Suprapubic skin (tissue), 4 donors: ENCODE measurements around the gene KLF15. TPM values are rescaled to one million over a fixed set of nuclear protein-coding genes. Genes with fewer than 3 reads are reported as not detected.

Experiments used
- DNase-seq, 2 donors: peaks; one replicate each; pipeline ENCODE4 v3.0.0-alpha.2; 2019; ENCODE audit warnings: low spot score in 2 of 2
- H3K27ac ChIP-seq: fragments of 200-600 bp; sonication (generic); one replicate; pipeline ENCODE4 v1.5.1; 2019
- H3K27me3 ChIP-seq: fragments of 200-600 bp; sonication (generic); one replicate; pipeline ENCODE4 v1.5.1; 2019
- H3K36me3 ChIP-seq: fragments of 200-600 bp; sonication (generic); one replicate; pipeline ENCODE4 v1.5.1; 2019
- H3K4me1 ChIP-seq: fragments of 200-600 bp; sonication (generic); one replicate; pipeline ENCODE4 v1.5.1; 2019
- H3K4me3 ChIP-seq: fragments of 200-600 bp; sonication (generic); one replicate; pipeline ENCODE4 v1.5.1; 2019; ENCODE audit warnings: mild to moderate bottlenecking
- H3K9me3 ChIP-seq: fragments of 200-600 bp; sonication (generic); one replicate; pipeline ENCODE4 v1.5.1; 2019
- EP300 ChIP-seq: sonication (generic); formaldehyde crosslinking; IDR thresholded peaks from one replicate; pipeline ENCODE4 v1.6.1; 2017; ENCODE audit warnings: antibody characterized with exemption
- POLR2A ChIP-seq, 2 donors: fragments of 450-650 bp; IDR thresholded peaks; one replicate each; pipeline ENCODE4 v1.6.1; 2017; ENCODE audit warnings: antibody characterized with exemption in 2 of 2, mild to moderate bottlenecking in 2 of 2, moderate library complexity in 2 of 2
- POLR2AphosphoS5 ChIP-seq, 3 donors: sonication (generic); formaldehyde crosslinking; IDR thresholded peaks; one replicate each; pipeline ENCODE4 v1.6.1; 2017; ENCODE audit warnings: antibody characterized with exemption in 3 of 3
- WGBS: methylation state at CpG from one replicate; pipeline ENCODE4 v1.1.5; 2018; 5-methylcytosine and 5-hydroxymethylcytosine counted together
- total RNA-seq, 4 donors: library from RNA; depleted of rRNA; stranded (reverse); fragments of >200 nt; gene quantifications; one replicate each; pipeline ENCODE4 v1.1.0, GENCODE V29; 2016
- TF ChIP-seq, protein P1 (sequence below), 2 donors: fragments of 200-600 bp in 1 of 2; fragments of 450-650 bp in 1 of 2; sonication (generic) in 1 of 2; IDR thresholded peaks; one replicate each; pipeline ENCODE4 v1.5.1; 2016 to 2019; ENCODE audit warnings: antibody characterized with exemption in 2 of 2, mild to moderate bottlenecking in 1 of 2, moderate library complexity in 1 of 2

Gene KLF15
- total RNA-seq, 4 donors from 2014 or later: 7.3 to 19.2 (median 14.3) TPM

DNA sequence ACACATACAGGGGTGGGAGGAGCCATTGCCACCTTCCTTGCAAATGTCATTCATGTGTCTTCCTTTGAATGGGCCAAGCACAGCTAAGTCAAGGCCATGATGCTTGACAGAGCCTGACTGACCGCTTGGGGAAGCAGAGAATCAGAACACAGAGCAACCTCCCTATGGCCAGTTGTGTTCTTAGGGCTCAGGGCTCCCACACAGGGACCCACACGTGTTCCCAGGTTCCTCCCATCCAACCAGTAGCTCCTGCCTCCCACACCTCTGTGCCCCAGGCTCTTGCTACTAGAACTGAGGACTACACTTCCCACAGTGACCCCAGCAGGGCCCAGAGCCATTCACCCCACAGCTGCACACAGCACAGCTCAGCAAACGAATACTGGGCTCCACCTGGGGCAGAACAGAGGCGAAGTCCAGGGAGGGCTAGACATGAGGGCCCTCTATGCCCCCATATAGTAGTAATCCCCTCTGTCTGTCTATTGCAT is 42.9 kb downstream of the KLF15 start:
- H3K4me1 ChIP-seq: no peaks in the 10 kb centered on the region
- H3K9me3 ChIP-seq: no peaks in the 10 kb centered on the region
- TF ChIP-seq POLR2A (IDR thresholded peaks at IDR 0.05) (no peak), EP300 (no peak), POLR2AphosphoS5 (IDR thresholded peaks at IDR 0.05) (no peak)
- TF ChIP-seq, protein P1, sequence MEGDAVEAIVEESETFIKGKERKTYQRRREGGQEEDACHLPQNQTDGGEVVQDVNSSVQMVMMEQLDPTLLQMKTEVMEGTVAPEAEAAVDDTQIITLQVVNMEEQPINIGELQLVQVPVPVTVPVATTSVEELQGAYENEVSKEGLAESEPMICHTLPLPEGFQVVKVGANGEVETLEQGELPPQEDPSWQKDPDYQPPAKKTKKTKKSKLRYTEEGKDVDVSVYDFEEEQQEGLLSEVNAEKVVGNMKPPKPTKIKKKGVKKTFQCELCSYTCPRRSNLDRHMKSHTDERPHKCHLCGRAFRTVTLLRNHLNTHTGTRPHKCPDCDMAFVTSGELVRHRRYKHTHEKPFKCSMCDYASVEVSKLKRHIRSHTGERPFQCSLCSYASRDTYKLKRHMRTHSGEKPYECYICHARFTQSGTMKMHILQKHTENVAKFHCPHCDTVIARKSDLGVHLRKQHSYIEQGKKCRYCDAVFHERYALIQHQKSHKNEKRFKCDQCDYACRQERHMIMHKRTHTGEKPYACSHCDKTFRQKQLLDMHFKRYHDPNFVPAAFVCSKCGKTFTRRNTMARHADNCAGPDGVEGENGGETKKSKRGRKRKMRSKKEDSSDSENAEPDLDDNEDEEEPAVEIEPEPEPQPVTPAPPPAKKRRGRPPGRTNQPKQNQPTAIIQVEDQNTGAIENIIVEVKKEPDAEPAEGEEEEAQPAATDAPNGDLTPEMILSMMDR (IDR thresholded peaks at IDR 0.05): no peak
- H3K4me3 ChIP-seq: no peak overlapping the region
- WGBS: 74% methylated on average over 4 of the region's 4 CpGs
- no peaks in the 10 kb centered on the region for H3K27me3 ChIP-seq
- peak in 1 of 2 donors; percentile 55 for DNase-seq
- H3K36me3 ChIP-seq: no peaks in the 10 kb centered on the region
- no peak overlapping the region for H3K27ac ChIP-seq

DNA sequence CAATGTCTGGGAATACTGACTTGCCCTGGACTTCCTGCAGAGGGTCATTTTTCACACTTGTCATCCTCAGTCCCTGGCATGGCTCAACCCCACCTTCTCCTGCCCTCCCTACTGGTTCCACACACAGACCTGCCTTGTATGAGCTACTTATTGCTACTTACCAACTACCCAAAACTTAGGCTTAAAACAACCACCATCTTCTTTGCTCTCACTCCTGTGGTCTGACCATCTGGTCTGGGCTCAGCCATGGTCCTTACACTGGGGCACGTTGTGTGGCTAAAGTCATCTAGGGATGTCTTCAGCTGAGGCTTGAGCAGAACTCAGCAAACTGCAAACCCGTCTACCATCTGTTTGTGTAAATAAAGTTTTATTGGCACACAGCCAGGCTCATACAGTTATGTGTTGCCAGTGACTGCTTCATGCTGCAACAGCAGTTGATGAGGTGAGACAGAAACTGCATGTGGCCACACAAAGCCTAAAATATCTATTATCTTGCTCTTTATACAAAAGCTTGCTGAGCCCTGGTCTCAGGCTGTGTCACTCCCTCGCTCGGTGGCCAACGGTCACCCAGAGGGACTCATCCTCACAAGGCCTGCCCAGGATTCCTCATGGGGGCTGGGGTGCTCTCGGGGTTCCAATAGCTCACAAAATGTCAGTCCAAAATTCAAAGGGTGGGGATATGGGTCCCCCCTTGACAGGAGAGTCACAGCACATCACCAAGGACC is 43.5 kb downstream of the KLF15 start:
- H3K36me3 ChIP-seq: no peaks in the 10 kb centered on the region
- H3K9me3 ChIP-seq: no peaks in the 10 kb centered on the region
- no peak overlapping the region for H3K4me3 ChIP-seq
- H3K4me1 ChIP-seq: no peaks in the 10 kb centered on the region
- H3K27ac ChIP-seq: no peak overlapping the region
- H3K27me3 ChIP-seq: no peaks in the 10 kb centered on the region
- TF ChIP-seq POLR2A (IDR thresholded peaks at IDR 0.05): no peak
- TF ChIP-seq, protein P1 (IDR thresholded peaks at IDR 0.05): no peak
- DNase-seq: peak in 1 of 2 donors; percentile 55
- 85% methylated on average over 5 of the region's 6 CpGs for WGBS

DNA sequence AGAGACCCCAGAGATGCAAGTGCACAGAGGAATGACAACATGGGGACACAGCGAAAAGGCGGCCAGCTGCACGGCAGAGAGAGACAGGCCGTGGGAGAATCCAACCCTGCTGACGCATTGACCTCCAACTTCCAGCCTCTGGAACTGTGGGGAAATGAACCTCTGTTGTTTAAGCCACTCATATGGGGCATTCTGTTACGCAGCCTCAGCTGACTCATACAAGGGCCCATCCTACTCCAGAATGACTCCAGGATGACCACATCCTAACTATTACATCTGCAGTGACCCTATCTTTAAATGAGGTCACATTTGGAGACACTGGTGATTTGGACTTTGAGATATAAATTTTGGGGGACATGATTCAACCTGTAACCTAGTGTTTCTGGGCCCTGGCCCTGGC is 44.0 kb downstream of the KLF15 start:
- TF ChIP-seq, protein P1 (IDR thresholded peaks at IDR 0.05): no peak
- TF ChIP-seq POLR2A (IDR thresholded peaks at IDR 0.05): no peak
- TF ChIP-seq POLR2AphosphoS5 (IDR thresholded peaks at IDR 0.05): no peak
- TF ChIP-seq EP300: no peak
- H3K4me1 ChIP-seq: no peaks in the 10 kb centered on the region
- 96% methylated on average over 6 of the region's 6 CpGs for WGBS
- no peak overlapping the region for H3K4me3 ChIP-seq
- no peaks in the 10 kb centered on the region for H3K27me3 ChIP-seq
- H3K9me3 ChIP-seq: no peaks in the 10 kb centered on the region
- no peak overlapping the region for H3K27ac ChIP-seq
- H3K36me3 ChIP-seq: no peaks in the 10 kb centered on the region
- DNase-seq: no peak

DNA sequence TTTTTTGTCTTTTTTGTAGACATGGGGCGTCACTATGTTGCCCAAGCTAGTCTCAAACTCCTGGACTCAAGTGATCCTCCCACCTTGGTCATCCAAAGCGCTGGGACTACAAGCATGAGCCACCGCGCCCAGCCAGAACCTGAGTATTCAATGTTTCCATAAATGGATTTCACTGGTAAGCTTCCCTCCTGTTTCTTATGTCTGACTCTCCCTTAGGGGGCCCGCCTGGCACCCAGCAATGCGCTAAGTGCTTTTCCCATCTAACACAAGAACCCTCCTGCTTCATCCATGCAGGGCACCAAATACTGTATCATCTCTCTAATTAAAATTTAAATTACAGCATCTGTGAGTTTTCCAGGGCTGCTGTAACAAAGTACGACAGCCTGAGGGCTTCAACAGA is 44.9 kb downstream of the KLF15 start:
- TF ChIP-seq POLR2A (IDR thresholded peaks at IDR 0.05) (no peak), POLR2AphosphoS5 (IDR thresholded peaks at IDR 0.05) (no peak), EP300 (no peak)
- TF ChIP-seq, protein P1 (IDR thresholded peaks at IDR 0.05): no peak
- no peak overlapping the region for H3K4me3 ChIP-seq
- peak in 1 of 2 donors; percentile 56 for DNase-seq
- no peaks in the 10 kb centered on the region for H3K9me3 ChIP-seq
- no peaks in the 10 kb centered on the region for H3K27me3 ChIP-seq
- no peak overlapping the region for H3K27ac ChIP-seq
- H3K4me1 ChIP-seq: no peaks in the 10 kb centered on the region
- WGBS: 96% methylated on average over 7 of the region's 7 CpGs
- no peaks in the 10 kb centered on the region for H3K36me3 ChIP-seq

DNA sequence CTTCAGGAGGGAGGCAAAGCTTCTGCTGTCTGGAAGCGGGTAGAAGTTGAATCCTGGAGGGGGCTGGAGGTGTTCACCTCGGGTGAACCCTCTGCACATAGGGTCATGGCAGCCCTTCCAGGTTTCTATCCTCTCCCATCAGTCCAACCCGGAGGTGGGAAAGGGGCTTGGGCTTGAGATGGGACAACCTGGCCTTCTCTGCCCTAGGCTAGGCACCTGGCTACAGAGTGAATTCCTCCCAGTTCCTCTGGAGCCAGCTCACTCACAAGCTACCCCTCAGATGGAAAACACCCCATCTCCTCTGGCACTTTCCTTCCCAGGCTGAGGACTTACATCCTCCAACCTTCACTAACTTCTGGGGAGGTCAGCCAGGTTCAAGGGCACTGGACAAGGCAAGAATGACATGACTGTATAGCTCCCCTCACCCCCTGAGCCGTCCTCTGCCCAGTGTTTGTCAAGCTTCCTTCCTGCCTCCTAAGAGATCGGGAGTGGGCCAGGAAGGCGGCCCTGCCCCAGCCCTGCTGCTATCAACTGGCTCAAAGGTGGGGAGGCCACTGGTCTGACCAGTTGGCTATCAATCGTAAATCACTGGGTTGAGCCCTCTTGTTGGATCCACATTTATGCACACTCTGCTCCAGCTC is 45.8 kb downstream of the KLF15 start:
- no peaks in the 10 kb centered on the region for H3K36me3 ChIP-seq
- no peaks in the 10 kb centered on the region for H3K27me3 ChIP-seq
- no peaks in the 10 kb centered on the region for H3K4me1 ChIP-seq
- H3K27ac ChIP-seq: no peak overlapping the region
- WGBS: 87% methylated on average over 4 of the region's 7 CpGs
- no peak for DNase-seq
- no peaks in the 10 kb centered on the region for H3K9me3 ChIP-seq
- no peak overlapping the region for H3K4me3 ChIP-seq
- TF ChIP-seq, protein P1 (IDR thresholded peaks at IDR 0.05): no peak
- TF ChIP-seq EP300 (no peak), POLR2AphosphoS5 (IDR thresholded peaks at IDR 0.05) (no peak), POLR2A (IDR thresholded peaks at IDR 0.05) (no peak)
